HG03457 (cell line): ENCODE measurements around the gene PDF.

Source experiments
- ATAC-seq: cut with Tn5 transposase; IDR thresholded peaks from one replicate; pipeline ENCODE4 v1.9.1; 2021; ENCODE audit warnings: moderate number of reproducible peaks; ENCODE audit not compliant: unreplicated experiment

Gene PDF

GRCh38 chr16:69339289-69340094, 9.1 kb upstream of the PDF start, which contains the start of the genes COG8 and NIP7:
Gene COG8 (minus strand): TSS chr16:69339564. CDS start chr16:69339552, 12 bp downstream.
Gene NIP7 (plus strand): TSS chr16:69339772. CDS start chr16:69339830, 58 bp downstream.
- peak; percentile 65 for ATAC-seq

- ATAC-seq, result no peak
These were observed 8.3 kb upstream of the PDF start for GRCh38 chr16:69338557-69339288.

GRCh38 chr16:69334696-69335095, 4.3 kb upstream of the PDF start:
- ATAC-seq, result no peak

GRCh38 chr16:69329369-69330285, 761 bp downstream of the PDF start:
- peak; percentile 5 for ATAC-seq

- no peak for ATAC-seq
These were observed 1.5 kb downstream of the PDF start for GRCh38 chr16:69328854-69329316.

GRCh38 chr16:69327585-69328310, 2.6 kb downstream of the PDF start:
- no peak for ATAC-seq

GRCh38 chr16:69326172-69326873, 4.1 kb downstream of the PDF start:
- ATAC-seq, result no peak

- no peak for ATAC-seq
These were observed 4.6 kb downstream of the PDF start for GRCh38 chr16:69325784-69326171.

- no peak for ATAC-seq
These were observed 5.7 kb downstream of the PDF start for GRCh38 chr16:69324585-69325253.

- no peak for ATAC-seq
These were observed 6.3 kb downstream of the PDF start for GRCh38 chr16:69324013-69324531.

- ATAC-seq, result no peak
These were observed 7.0 kb downstream of the PDF start for GRCh38 chr16:69323415-69323814.

- ATAC-seq, result no peak
These were observed 8.0 kb downstream of the PDF start for GRCh38 chr16:69322343-69322742.

- ATAC-seq, result no peak
These were observed 9.3 kb downstream of the PDF start for GRCh38 chr16:69321080-69321479.

- ATAC-seq, result no peak
These were observed 9.7 kb downstream of the PDF start for GRCh38 chr16:69320740-69321073.

- ATAC-seq, result no peak
These were observed 10.3 kb downstream of the PDF start for GRCh38 chr16:69319826-69320739.

GRCh38 chr16:69319381-69319780, 11.0 kb downstream of the PDF start:
- ATAC-seq, result no peak

- no peak for ATAC-seq
These were observed 11.5 kb downstream of the PDF start for GRCh38 chr16:69318911-69319289.
